Kidney epithelial cell (primary cell): ENCODE results near the gene GUK1. TPM values are rescaled to one million over a fixed set of nuclear protein-coding genes. Genes with fewer than 3 reads are reported as not detected.

Experiments used
- DNase-seq: peaks from one replicate; pipeline ENCODE4 v3.0.0-alpha.2; 2010; ENCODE audit warnings: low read depth
- H3K27me3 ChIP-seq: 2 replicates; pipeline ENCODE4 v1.6.0; 2011; ENCODE audit warnings: low read length; ENCODE audit not compliant: control insufficient read depth, insufficient read depth
- H3K36me3 ChIP-seq: 2 replicates; pipeline ENCODE4 v1.5.1; 2011; ENCODE audit warnings: low read length; ENCODE audit not compliant: control insufficient read depth, insufficient read depth
- H3K4me3 ChIP-seq: 2 replicates; pipeline ENCODE4 v1.5.1; 2011; ENCODE audit warnings: low read depth, mild to moderate bottlenecking, control low read depth, low read length
- CTCF ChIP-seq: IDR thresholded peaks from 2 replicates; pipeline ENCODE4 v1.5.1; 2011; ENCODE audit warnings: mild to moderate bottlenecking, moderate library complexity, low read length, control low read depth, inconsistent platforms; ENCODE audit not compliant: insufficient read depth, poor library complexity, severe bottlenecking
- total RNA-seq: library from RNA; depleted of rRNA; stranded (reverse); fragments of >200 nt; gene quantifications from 2 replicates; pipeline ENCODE4 v1.2.3, GENCODE V29; 2015

Gene GUK1
- total RNA-seq, 1 donor from 2014 or later, result 302 TPM

GRCh38 chr1:228098323-228098931, 41.7 kb upstream of the GUK1 start:
- H3K27me3 ChIP-seq, result no peaks in the 10 kb centered on the region
- H3K4me3 ChIP-seq, result no peak overlapping the region
- no peak for DNase-seq
- H3K36me3 ChIP-seq, result peaks cover 5% of the 10 kb centered on the region
- no peak for TF ChIP-seq CTCF

DNA sequence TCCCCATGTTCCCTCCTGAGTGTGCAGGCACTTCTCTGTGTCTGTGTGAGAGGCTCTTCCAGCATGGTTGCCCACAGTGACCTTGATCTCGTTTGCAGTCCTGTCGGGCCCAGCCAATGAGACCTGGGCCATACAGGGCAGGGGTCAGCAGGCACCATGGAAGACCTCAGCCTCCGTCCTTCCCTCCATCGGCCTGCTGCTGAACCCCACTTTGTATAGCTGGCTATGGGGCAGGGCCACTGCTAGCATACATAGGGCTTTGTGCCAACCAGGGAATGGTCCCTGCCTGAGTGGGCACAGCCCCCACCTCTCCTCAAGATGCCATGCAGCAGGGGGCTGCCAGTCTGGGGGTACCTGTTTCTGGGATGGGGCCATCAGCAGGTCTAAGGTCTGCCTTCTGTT, 40.7 kb upstream of the GUK1 start:
- H3K27me3 ChIP-seq, result no peaks in the 10 kb centered on the region
- H3K4me3 ChIP-seq, result no peak overlapping the region
- TF ChIP-seq CTCF, result no peak
- peaks cover 5% of the 10 kb centered on the region for H3K36me3 ChIP-seq
- DNase-seq, result no peak

DNA sequence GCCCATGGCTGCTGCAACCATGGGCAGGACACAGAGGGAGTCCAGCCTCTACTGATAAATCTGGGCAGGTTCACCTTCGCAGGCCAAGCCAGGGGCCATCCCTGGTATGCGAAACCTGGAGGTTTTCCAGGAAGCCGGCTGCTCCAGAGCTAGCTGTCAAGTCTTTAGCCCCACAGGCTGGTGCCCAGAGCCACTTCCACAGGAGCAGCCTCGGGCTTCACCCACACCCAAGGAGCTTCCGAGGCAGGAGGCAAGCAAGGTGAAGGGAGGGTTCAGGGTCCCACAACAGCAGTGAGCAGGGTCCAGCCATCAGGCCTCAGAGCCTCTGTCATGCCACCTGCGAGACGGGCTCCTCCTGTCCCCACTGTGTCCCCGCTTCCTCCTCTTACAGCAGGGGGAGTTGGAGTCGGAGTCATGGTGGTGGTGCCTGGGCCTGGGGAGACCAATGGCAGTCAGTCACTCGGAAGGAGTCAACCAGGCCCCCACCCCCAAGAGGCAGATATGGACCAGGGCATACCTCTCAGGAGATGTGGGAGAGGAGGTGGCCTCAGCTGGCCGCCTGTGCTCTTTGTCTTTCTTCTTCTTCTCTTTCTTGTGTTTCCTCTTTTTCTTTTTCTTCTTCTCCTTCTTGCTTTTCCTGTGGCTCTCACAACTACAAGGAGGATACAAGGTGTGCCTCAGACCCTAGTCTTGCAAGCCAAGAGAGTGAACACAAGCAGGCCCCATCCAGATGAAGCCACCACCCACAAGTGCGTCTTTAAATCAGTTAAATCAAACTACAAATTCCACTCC, 39.1 kb upstream of the GUK1 start:
- Histone ChIP-seq H3K4me3 (no peak overlapping the region), H3K27me3 (no peaks in the 10 kb centered on the region), H3K36me3 (peaks cover 5% of the 10 kb centered on the region)
- no peak for DNase-seq
- no peak for TF ChIP-seq CTCF

- Histone ChIP-seq H3K4me3 (peak overlapping the region; percentile 95), H3K36me3 (peaks cover 5% of the 10 kb centered on the region), H3K27me3 (no peaks in the 10 kb centered on the region)
- no peak for TF ChIP-seq CTCF
- no peak for DNase-seq
These were observed 38.5 kb upstream of the GUK1 start for GRCh38 chr1:228101614-228101993.

DNA sequence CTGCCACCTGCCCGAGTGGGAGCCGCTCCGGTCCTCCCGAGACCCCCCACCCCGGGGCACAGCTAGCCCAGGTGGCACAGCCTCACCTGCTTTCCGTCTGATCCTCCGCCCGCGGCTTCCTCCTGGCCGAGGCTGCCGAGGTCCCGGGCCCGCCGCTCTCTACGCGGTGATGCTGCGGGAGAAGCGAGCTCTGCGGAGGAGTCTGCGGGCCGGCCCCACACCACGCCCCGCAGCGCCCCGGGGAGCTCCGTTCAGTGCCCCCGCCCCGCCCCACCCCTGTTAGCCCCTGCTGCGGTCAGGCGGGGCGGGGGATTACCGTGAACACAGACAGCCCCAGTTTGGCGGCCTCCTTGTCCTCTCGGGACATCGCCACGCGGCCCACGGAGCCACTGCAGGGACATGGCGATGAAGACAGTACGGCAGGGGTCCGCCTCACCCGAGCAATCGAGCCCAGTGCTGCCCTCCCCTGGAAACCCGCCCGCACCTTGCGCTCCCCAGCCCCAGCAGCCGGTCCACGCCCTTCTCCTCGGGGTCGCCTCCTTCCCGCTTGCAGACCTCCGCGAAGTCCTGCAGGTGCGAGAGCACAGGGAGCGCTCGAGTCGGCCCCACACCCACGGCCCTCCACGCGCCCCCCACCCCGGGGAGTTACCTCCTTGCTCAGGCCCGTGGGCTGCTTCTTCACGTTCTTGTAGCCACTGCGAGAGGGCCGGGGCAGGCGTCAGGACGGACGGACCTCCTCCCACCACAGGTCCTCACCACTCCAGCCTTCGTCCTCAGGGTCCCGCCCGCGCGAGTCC, 37.9 kb upstream of the GUK1 start:
- Histone ChIP-seq H3K36me3 (peaks cover 5% of the 10 kb centered on the region), H3K27me3 (no peaks in the 10 kb centered on the region), H3K4me3 (peak overlapping the region; percentile 95)
- TF ChIP-seq CTCF, result peak; percentile 35
- DNase-seq, result no peak
